ENCODE measurements around the gene SGSM2. TPM values are rescaled to one million over a fixed set of nuclear protein-coding genes. Genes with fewer than 3 reads are reported as not detected.

The SGSM2 gene
- total and polyA plus RNA-seq, 2 of the 8 experiments (the other 6 are each of a cell fraction or from before 2014, with no cell fraction given): 44.5 to 77.7 TPM

- TF ChIP-seq CREB1 (IDR thresholded peaks at IDR 0.05) (0 out of 2 replicates have a peak, but pooled peaks have one; percentile 21), TAF7 (optimal IDR thresholded peaks at IDR 0.05; ENCODE audit: borderline replicate concordance, low read depth, low read length) (peak; percentile 70), MAX (IDR thresholded peaks at IDR 0.05) (peak; percentile 55; the same call in 1 of the 2 replicates), USF2 (IDR thresholded peaks at IDR 0.05; ENCODE audit: low read length) (no peak), MAFK (IDR thresholded peaks at IDR 0.05; ENCODE audit: low read depth, low read length) (no peak), CHD2 (IDR thresholded peaks at IDR 0.05; ENCODE audit: low read length) (peak; percentile 62; the same call in 1 of the 2 replicates), CHD7 (IDR thresholded peaks at IDR 0.05; ENCODE audit: insufficient replicate concordance, low read length) (no peak), RBBP5 (IDR thresholded peaks at IDR 0.05; ENCODE audit: borderline replicate concordance, low read depth, low read length) (peak; percentile 83; the same call in 1 of the 2 replicates)
These were observed 10.7 kb downstream of the SGSM2 start (continued) for GRCh38 chr17:2347805-2348685.

All from H1 (cell line).